HG03095 (cell line): ENCODE results near the gene NR5A2.

ENCODE experiments used
- ATAC-seq: cut with Tn5 transposase; IDR thresholded peaks from one replicate; pipeline ENCODE4 v1.9.1; 2021; ENCODE audit warnings: moderate library complexity; ENCODE audit not compliant: unreplicated experiment

The NR5A2 gene

DNA sequence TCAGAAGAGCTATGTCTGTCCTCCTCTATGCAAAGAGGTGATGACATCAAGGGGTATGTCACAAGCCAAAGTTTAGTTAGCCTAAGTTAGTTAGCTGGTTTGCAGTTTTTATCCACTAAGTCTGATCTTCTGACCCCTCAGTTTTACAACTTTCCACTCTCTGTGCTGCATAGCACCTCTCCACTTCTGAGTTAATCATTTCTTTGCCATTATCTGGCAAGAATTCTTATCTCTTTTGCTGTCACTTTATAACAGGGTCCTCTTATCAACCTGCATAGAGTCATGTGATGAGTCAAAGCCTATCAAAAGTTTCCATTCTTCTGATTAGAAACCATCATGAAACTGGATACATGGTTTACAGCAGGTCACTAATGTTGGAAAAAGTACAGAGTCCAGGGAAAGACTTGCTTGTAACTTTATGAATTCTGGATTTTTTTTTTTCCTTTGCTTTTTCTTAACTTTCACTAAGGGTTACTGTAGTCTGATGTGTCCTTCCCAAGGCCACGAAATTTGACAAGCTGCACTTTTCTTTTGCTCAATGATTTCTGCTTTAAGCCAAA is at the start of gene NR5A2:
Gene NR5A2 (plus strand): TSS at position 447 of the 560 bp plus-strand sequence. CDS start 138 bp downstream, outside the sequence.
- no peak for ATAC-seq

DNA sequence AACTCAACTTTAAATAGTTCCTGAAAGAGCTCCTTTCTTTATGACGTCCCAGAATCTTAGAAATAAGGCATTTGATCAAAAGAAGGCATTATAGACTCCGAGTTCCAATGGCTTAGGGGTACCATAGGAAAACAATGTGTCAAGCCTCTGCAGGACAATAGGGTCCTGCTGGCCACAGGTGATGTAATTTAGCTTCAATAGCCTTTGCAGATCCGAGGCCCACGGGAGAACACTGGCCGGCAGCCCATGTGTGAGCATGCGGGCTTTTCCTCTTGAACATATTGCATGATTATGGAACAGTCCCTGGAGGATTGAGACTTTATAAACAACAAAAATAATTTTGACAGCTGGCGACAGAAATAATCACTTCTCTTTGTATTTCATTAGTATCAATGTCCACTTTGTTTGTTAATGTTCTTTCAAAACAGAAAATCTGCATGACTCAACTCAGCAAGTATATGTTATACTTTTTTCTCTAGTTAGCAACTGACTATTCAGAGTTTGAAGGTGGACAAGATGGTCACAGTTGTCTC is 49.0 kb upstream of the NR5A2 start:
- no peak for ATAC-seq

DNA sequence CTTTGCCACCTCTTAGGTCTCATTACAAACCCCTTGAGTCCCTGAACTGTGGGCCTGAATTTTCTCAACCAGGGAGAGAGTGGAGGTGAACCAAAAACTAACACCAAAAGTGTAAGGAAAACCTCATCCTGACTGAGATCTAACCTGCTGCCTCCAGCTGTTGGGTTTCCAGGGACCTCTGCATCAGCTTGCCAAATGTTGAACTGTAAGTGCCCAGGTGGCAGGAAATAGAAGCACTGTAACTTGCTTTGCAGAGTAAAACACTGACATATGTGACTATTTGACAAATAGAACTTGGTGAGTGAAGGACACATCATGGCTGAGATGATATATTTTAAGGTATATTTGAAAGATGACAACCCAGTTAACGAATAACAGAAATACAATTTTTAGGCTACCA is 48.4 kb upstream of the NR5A2 start:
- ATAC-seq = no peak

DNA sequence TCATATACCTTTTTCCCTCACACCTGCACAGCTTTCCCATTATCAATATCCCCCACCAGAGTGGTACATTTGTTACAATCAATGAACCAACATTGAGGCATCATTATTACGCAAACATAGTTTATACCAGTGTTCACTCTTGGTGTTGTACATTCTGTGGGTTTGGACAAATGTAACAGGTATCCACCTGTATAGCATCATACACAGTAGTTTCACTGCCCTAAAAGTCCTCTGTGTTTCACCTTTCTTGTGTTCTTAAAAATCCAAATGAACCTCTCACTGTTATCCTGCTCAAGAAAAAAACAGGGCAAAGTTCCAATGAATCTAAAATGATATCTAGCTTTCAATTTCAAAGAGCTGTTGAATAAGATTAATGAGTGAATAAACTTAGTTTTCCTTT is 45.9 kb upstream of the NR5A2 start:
- ATAC-seq = no peak

DNA sequence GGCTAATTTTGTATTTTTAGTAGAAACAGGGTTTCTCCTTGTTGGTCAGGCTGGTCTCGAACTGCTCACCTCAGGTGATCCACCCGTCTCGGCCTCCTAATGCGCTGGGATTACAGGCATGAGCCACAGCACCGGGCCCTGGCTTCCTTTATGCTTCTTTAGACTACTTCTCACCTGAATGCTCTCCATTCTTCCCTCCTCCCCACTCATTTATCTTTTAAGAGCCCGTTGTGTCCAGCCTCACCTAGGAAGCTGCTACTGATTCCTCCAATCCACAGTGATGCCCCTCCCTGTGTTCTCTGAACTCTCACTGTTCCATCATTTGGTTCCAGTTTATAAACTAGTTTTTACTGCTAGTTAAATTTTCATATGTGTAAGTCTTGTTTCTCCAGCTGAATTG is 44.9 kb upstream of the NR5A2 start:
- no peak for ATAC-seq

DNA sequence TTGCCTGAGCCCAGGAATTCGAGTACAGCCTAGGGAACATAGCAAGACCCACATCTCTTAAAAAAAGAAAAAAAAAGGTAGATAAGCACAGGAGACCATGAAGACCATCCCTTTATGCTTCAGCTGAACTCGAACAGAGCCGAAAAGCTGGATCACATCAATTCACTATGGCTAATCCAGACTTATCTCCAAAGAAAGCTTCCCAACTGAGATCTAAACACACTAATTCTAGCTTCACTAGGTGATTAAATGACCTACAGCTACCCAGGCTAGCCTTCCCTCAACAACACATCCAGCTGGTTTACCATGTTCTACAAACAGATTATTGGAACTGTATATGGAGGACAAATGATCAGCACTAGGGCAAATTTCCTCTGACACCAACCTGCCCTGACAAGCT is 44.0 kb upstream of the NR5A2 start:
- ATAC-seq = no peak

DNA sequence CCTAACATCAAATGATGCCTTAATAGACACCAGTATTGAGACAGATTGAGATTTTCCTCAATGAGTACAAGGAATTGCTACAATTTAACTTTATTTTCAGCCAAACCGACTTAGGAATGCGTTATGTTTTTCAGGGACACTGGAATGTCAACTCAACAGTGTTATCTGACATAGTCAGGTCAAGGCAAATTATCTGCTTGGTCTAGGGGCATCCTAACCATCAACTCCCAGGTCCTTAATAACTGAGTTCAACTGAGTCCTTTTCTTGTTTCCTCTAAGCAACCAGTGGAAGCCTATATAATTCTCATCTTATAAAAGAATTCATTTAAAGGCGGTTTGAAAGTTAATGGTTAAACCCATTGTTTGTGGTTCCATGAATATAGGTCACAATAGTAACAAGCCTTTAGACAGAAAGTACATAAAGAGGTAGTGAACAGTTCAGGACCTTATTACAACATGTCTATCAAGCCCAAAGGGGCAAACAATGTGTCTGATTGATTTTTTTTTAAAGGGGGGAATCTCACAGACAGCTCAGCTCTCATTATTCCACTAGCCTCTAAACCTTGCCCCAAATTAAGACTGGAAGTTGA is 32.3 kb upstream of the NR5A2 start:
- no peak for ATAC-seq

DNA sequence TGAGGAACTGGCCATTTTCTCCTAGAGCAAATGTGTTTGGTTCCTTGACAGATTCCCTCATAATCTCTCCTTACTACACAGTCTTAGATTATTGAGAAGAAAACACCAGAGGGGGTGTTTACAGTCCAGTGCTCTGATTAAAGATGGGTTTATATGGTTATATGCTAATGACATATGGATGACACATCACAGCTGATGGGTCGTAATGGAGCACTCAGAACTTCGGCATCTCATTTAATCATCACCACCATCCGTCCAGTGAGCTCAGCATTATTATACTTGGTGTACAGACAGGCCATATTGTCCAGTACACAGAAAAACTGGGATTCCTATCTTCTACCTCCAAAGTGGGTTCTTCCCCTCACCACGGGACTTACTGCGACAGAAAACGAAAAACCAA is 22.3 kb upstream of the NR5A2 start:
- no peak for ATAC-seq

DNA sequence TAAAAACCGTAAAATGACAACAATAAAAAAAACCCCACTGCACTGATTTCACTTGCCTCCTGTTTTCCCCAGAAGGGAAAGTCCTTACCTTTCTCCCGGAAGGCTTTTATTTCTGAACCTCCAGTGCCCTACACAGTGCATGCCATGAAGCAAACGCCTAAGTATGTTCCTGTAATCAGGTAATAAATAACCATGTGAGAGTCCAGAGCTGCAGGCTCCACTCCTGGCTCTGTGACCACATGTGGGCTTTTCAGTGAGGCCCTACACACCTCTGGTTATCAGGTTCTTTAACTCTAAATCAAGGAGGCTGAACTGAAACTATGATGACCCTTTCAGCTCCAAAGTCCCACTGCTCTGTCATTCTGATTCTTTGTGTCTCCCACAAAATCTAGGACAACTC is 20.8 kb upstream of the NR5A2 start:
- ATAC-seq = no peak

DNA sequence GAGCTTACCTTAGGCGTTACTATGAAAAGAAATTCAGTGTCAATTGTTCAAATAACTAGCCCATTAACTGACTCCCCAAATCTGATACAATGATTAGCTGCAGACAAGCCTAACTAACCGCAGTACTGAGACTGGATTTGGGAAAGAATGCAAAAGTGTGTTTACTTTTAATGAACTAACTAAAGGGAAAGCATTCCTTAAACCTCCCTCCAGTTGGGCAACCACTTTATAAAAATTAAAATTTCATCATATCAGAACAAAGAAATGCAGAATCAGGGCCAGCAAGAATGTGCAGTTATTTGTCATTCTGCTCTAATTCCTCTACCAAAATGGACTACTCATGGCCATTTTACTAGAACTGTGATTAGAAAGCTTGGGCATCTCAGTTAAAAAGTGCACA is 11.7 kb upstream of the NR5A2 start:
- no peak for ATAC-seq

DNA sequence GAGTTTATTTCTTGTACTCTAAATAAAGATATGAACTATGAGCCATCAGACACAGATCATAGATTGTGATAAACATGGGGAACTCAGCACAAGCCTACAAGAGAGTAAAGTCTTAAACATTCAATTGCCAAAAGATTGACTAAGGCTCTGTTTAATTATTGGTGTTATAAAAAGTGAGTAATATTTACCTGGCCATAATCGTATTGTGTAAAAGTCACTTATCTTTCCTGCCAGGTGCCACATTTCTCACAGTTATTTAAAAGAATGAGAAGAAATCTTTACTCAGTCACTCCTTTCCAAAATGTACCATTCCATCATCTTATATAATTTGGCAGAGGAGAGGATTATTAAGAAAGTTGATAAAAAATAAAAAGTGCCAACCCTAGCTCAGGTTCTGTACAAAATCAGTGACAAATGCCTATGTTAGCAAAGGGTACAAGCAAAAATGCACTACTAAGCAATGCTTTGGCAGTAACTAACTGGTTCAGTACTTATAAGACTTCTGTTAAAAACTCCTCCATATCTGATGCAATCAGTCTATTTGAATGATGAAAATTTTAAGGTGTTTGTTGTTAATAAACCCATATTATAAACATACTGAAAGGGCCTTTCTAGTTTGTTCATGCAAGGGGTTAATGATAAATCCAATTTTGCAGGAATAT is 5.8 kb upstream of the NR5A2 start:
- no peak for ATAC-seq

DNA sequence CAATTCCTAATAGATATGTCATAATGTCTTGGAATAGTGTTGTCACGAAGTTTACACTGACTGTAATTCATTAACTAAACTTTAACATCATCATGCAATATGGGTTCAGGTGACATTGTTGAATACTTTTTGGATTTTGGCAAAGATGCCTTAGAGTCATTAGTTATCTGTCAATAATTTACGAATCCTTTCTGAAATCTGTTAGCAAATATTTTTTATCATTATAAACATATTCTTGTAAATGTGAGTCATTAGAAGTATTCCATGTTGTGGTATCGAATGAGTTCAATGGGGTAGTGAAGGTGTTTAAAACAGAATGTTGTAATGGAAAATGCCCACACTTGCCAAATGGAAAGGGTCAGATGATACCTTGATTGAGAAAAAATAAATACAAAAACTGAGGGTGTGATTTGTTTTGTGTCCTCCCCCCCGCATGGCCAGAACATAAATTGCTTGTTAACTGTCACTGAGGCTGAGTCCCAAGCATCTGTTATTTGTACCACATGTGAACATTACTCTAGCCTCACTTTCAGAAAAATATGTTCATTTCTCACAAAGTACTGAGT is 5.2 kb upstream of the NR5A2 start:
- ATAC-seq = no peak

DNA sequence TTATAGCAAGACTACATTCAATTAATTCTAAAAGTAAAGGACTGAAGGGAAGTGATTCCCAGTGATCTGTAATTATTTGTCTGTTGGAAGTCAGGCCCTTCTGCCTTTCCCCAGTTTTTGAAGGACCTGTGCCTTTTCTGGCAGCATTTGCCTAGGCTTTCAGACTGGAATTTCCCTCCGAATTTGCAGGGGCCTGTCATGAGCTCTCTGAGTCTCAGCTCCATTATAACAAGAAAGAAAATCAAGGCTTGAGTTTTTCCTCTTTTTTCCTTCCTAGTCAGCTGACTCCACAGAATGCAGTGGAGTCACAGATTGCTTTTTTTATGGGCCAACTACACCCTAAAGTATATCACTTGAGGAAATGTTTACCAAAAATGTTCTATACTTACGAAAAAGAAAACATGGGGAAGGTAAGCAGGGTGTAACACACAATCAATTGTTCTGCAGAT is 1.1 kb downstream of the NR5A2 start:
- no peak for ATAC-seq

DNA sequence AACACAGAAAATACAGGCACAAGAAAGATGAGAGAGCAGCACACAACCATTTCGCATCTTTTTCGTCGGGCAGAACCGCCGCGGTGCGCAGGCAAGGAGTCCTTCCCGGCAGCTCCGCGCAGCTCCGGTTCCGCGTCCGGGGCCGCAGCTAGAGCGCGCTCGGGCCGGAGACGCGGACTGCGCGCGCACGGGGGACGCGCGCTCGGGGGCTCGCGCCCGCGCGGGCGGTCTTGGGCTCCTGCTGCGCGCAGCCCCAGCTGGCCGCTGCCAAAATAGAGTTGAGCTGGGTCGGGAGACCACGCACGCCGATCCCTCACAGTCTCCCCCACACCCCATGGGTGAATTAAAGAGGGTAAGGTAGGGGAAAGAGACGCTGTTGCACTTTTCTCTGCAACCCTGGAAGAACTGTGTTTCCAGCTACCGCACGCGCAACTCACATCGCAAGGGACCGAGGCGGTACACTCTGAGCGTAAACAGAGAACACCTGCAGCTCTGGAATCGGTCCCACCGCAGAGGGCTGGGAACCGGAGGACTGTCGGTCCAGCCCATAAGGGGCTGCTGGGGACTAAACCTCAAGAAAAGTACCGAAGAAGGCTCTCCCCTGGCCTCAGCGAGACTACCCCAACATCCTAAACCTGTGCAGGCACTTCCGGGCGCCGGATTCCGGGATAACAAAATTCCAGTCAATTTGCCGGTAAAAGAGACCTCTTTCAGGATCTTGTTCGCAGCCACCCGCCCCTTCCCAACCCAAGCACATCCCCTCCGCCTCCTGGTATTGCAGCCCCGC is 1.7 kb downstream of the NR5A2 start:
- ATAC-seq = no peak

DNA sequence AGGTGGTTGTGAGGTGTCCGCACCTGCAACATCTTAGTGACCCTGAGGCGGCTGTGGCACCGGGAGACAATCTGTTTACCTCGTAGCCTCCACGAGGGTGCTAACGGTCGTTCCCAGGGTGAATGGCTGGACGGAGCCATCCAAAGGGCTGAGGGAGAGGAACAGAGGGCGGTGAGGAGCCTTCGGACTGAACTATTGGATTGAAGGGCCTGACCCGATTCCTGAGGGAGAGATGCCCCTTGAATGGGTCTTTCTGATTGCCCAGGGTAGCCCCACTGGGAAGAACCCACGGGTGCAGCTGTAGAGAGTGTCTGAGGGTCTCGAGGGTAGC is 2.3 kb downstream of the NR5A2 start:
- no peak for ATAC-seq

DNA sequence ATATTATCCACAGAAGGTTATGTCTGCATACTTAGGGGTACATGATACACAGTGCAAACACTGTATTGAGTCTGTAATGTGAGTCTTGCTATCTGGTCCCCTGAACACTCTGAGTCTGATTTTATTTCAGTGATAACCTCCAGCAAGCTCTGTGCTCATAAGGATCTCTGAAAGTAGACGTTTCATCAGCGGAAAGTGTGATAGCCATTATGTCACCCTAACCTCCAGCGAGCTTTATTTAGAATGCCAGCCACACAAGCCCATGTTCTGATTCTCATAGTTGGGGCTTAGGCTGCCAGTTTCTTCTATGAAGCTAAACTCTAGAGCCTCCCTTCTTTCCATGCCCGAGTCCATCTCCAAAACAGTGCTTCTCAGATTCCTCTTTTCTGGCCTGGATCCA is 3.3 kb downstream of the NR5A2 start:
- no peak for ATAC-seq

DNA sequence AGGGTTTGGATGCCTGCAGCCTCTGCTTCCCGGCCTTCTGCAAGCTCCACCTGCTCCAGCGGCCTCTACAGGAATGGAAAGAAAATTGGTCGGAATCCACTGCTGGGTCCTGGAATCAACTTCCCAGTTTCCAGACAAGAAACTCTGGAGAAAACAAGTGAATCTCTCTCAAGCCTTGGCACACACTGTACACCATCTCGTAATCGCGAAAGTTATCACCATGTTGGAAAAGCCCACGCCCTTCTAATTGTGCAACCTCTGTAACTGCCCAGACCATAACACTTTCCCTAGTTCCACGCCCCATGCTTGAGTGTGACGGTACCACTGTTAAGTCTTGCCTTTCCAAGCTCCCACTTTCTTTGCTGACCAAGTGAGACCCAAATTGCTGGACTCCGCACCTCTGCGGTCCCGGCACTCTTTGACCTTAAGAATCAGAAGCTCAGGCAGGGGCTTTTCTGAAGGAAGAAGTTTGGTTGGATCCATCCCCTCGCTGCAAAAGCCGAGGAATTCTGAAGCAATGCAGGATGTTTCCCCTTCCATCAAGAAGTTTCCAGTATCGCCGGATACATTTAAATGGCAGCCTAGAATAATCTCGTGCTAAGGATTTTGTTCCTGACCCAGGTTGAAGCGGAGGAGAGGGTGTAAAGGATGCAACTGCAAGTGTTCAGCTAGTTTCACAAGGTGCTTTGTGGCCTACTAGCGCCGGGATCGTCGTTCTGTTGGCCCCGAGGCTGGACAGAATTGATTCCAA is 6.2 kb downstream of the NR5A2 start:
- no peak for ATAC-seq

DNA sequence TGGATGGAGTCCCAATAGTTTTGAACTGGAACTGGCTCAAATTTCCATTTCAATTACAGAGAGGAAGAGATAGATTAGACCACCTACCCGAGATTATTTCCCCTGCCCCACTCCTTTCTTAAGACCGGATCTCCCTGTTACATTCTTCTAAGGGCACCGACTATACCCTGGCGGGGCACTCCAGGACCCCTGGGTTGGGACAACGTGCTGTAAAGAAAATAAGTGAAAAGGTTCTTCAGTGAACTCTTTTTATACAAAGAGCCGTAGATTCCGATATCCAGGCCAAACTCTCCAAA is 6.7 kb downstream of the NR5A2 start:
- ATAC-seq = no peak

DNA sequence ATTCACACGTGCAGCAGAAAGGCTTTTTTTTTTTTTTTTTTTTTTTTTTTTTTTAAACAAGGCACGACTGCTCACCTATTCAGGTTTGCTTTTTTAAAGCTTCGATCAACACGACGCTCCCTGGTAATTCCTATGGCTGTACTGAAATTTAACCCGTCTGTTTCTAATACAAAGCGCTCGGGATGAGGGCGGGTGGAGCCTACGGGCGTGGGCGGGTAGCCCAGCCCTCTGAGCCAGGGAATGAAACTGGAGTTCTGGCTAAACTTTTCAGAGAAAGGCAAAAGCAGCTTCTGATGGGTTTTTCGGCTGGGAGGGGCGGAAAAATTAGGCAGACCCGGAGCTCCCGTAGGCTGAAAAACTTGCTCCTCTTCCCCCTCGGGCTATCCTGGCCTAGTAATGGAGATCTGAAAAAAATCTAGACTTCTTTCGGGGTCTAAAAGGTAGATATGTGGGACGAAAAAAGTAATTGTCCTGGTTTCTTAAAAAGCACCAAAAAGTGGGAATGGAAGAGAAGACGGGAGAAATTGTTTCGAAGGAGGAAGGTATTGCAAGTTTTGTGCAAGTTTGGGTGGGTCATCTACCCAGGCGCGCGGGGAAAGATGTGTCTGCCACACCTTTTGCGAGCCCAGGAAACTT is 7.4 kb downstream of the NR5A2 start:
- ATAC-seq = no peak

DNA sequence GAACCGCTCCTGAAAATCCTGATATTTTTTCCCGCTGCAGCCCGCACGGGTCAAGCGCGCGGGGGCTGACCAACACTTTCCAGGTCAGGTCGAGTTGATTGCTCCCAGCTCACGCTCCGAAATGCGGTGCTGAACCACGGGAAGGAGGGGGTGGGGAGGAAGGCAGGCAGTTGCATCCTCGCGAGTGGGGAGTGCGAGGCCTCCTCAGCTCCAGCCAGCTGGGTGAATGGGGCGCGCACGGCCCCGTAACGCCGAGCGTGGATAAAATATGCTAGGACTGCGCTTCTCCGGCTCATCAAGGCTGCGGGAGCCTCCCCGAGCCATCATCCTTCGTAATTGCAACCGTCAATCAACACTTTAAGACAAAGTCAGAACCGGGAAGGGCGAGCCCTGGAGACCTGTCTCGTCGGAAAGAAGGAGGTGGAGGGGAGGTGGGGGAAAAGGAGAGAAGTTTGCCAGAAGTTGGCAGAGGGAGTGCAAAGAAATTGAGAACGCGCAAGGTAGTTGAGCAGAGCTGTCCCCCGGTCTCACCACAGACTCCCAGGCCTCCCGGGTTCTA is 8.0 kb downstream of the NR5A2 start:
- ATAC-seq = no peak
